IMR-90 (cell line): Measurements from ENCODE around the gene NPHP4. TPM values are rescaled to one million over a fixed set of nuclear protein-coding genes. Genes with fewer than 3 reads are reported as not detected.

Source experiments
- ATAC-seq: fragments of 200-7000 bp; cut with Tn5 transposase; 2 replicates; pipeline ENCODE4 v1.9.1; 2020; ENCODE audit warnings: low read depth, mild to moderate bottlenecking, moderate library complexity
- BruUV-seq: library from RNA; stranded (reverse); fragments of 400-500 nt; replicated peaks from 2 replicates; lab custom pipeline; 2021; lab: Mats Ljungman, UMichigan
- CTCF ChIA-PET: fragments of 300-600 bp; formaldehyde crosslinking; extraction: SDS; loops from one replicate; lab custom pipeline; 2021; ENCODE audit warnings: antibody characterized with exemption; lab: Yijun Ruan, JAX
- POLR2A ChIA-PET: fragments of 300-600 bp; sonication (Branson Sonifier 250); formaldehyde crosslinking; loops from one replicate; lab custom pipeline; 2022; ENCODE audit warnings: antibody characterized with exemption; ENCODE audit not compliant: unreplicated experiment; lab: Charles Lee
- DNase-seq: peaks from one replicate; pipeline ENCODE4 v3.0.0; 2013
- H2AFZ ChIP-seq: replicated peaks from 2 replicates; pipeline ENCODE3; 2013; ENCODE audit warnings: low read length, mild to moderate bottlenecking; ENCODE audit not compliant: poor library complexity
- H2AK5ac ChIP-seq: 2 replicates; pipeline ENCODE4 v1.6.1; 2013; ENCODE audit warnings: low read depth, low read length, inconsistent platforms
- H2AK9ac ChIP-seq: replicated peaks from 2 replicates; pipeline ENCODE3; 2013; ENCODE audit warnings: mild to moderate bottlenecking, low read depth, low read length, moderate library complexity; ENCODE audit not compliant: poor library complexity
- H2BK120ac ChIP-seq: 2 replicates; pipeline ENCODE4 v1.6.1; 2013; ENCODE audit warnings: low read depth, low read length, inconsistent platforms
- H2BK15ac ChIP-seq: 3 replicates; pipeline ENCODE4 v1.6.1; 2013; ENCODE audit warnings: low read depth, low read length, inconsistent platforms
- H2BK20ac ChIP-seq: 2 replicates; pipeline ENCODE4 v1.6.1; 2013; ENCODE audit warnings: low read depth, mild to moderate bottlenecking, inconsistent platforms, low read length, moderate library complexity
- H2BK5ac ChIP-seq: 2 replicates; pipeline ENCODE4 v1.6.1; 2013; ENCODE audit warnings: mild to moderate bottlenecking, low read depth, low read length, inconsistent platforms; ENCODE audit not compliant: poor library complexity, severe bottlenecking
- H3K14ac ChIP-seq: replicated peaks from 2 replicates; pipeline ENCODE4 v1.6.1; 2013; ENCODE audit warnings: low read depth, low read length, inconsistent platforms
- H3K18ac ChIP-seq: 2 replicates; pipeline ENCODE4 v1.6.1; 2013; ENCODE audit warnings: low read depth, low read length, control low read depth
- H3K23ac ChIP-seq: 2 replicates; pipeline ENCODE4 v1.6.1; 2013; ENCODE audit warnings: low read depth, low read length, inconsistent platforms
- H3K27ac ChIP-seq: 2 replicates; pipeline ENCODE4 v1.5.1; 2013; ENCODE audit warnings: mild to moderate bottlenecking, control low read depth, low read length; ENCODE audit not compliant: insufficient read depth
- H3K27me3 ChIP-seq: 2 replicates; pipeline ENCODE4 v1.6.1; 2013; ENCODE audit warnings: low read length; ENCODE audit not compliant: control insufficient read depth, insufficient read depth
- H3K36me3 ChIP-seq: 2 replicates; pipeline ENCODE4 v1.6.1; 2013; ENCODE audit warnings: low read length, mixed read lengths; ENCODE audit not compliant: control insufficient read depth, insufficient read depth
- H3K4ac ChIP-seq: 2 replicates; pipeline ENCODE4 v1.6.1; 2013; ENCODE audit warnings: low read depth, low read length, inconsistent platforms
- H3K4me1 ChIP-seq: 2 replicates; pipeline ENCODE4 v1.6.1; 2013; ENCODE audit warnings: low read length, mixed read lengths; ENCODE audit not compliant: control insufficient read depth, insufficient read depth
- H3K4me2 ChIP-seq: 2 replicates; pipeline ENCODE4 v1.6.1; 2013; ENCODE audit warnings: low read depth, mild to moderate bottlenecking, control low read depth, low read length, moderate library complexity
- H3K4me3 ChIP-seq: 2 replicates; pipeline ENCODE4 v1.5.1; 2013; ENCODE audit warnings: low read depth, mild to moderate bottlenecking, control low read depth, low read length, moderate library complexity; ENCODE audit not compliant: insufficient read depth
- H3K56ac ChIP-seq: 2 replicates; pipeline ENCODE4 v1.6.1; 2013; ENCODE audit warnings: low read length, inconsistent platforms; ENCODE audit not compliant: insufficient read depth; ENCODE audit errors: extremely low read depth
- H3K79me1 ChIP-seq, 2 experiments: 2 replicates each; pipeline ENCODE4 v1.6.1; 2013; ENCODE audit warnings: low read length in 2 of 2, inconsistent platforms in 1 of 2, low read depth in 1 of 2
- H3K9ac ChIP-seq: 2 replicates; pipeline ENCODE4 v1.6.1; 2013; ENCODE audit warnings: low read depth, low read length, control low read depth
- H3K9me1 ChIP-seq: 2 replicates; pipeline ENCODE4 v1.6.1; 2013; ENCODE audit warnings: low read length, inconsistent platforms; ENCODE audit not compliant: insufficient read depth
- H3K9me3 ChIP-seq: 2 replicates; pipeline ENCODE4 v1.6.1; 2013; ENCODE audit warnings: low read length; ENCODE audit not compliant: control insufficient read depth, insufficient read depth
- H4K20me1 ChIP-seq: 2 replicates; pipeline ENCODE4 v1.6.1; 2013; ENCODE audit warnings: low read length, inconsistent platforms; ENCODE audit not compliant: insufficient read depth
- H4K5ac ChIP-seq: 2 replicates; pipeline ENCODE4 v1.6.1; 2013; ENCODE audit warnings: mild to moderate bottlenecking, low read depth, low read length, control low read depth
- H4K8ac ChIP-seq, 2 experiments: 2 replicates each; pipeline ENCODE4 v1.6.1; 2013; ENCODE audit warnings: low read depth in 2 of 2, low read length in 2 of 2, control low read depth in 1 of 2, inconsistent platforms in 1 of 2
- H4K91ac ChIP-seq: 2 replicates; pipeline ENCODE4 v1.6.1; 2013; ENCODE audit warnings: low read depth, low read length, inconsistent platforms; ENCODE audit not compliant: insufficient read depth
- BHLHE40 ChIP-seq: fragments of 150-350 bp; IDR thresholded peaks from 2 replicates; pipeline ENCODE4 v1.6.1; 2016; ENCODE audit warnings: mild to moderate bottlenecking, low read depth, low read length
- CHD1 ChIP-seq: IDR thresholded peaks from 2 replicates; pipeline ENCODE4 v1.6.1; 2012; ENCODE audit warnings: low read depth, low read length, improper control_type of control experiment
- MXI1 ChIP-seq: IDR thresholded peaks from 2 replicates; pipeline ENCODE4 v1.6.1; 2012; ENCODE audit warnings: low read depth, mild to moderate bottlenecking, low read length, moderate library complexity, borderline replicate concordance
- NFE2L2 ChIP-seq: fragments of 150-350 bp; IDR thresholded peaks from 2 replicates; pipeline ENCODE4 v1.6.1; 2016; ENCODE audit warnings: low read depth, mild to moderate bottlenecking, low read length
- RAD21 ChIP-seq: IDR thresholded peaks from 2 replicates; pipeline ENCODE4 v1.6.1; 2012; ENCODE audit warnings: low read length, improper control_type of control experiment
- RFX5 ChIP-seq: IDR thresholded peaks from 2 replicates; pipeline ENCODE4 v1.8.0; 2012; ENCODE audit warnings: low read depth, mild to moderate bottlenecking, low read length, moderate library complexity
- WGBS, 2 experiments: methylation state at CpG; one replicate each; pipeline versions ENCODE4 v1.1.5 to v1.1.7; 2013; ENCODE audit warnings: missing lambda C conversion rate in 2 of 2; ENCODE audit not compliant: insufficient read length in 1 of 2; ENCODE audit errors: extremely low coverage in 2 of 2; 5-methylcytosine and 5-hydroxymethylcytosine counted together
- dilution Hi-C: fragments of 300-500 bp; cut with HindIII; formaldehyde crosslinking; loops from one replicate; pipeline ENCODE4 v1.14.3; 2018; ENCODE audit warnings: low sequenced_read_pairs; ENCODE audit not compliant: unreplicated experiment
- in situ Hi-C: fragments of 300-500 bp; cut with MboI; formaldehyde crosslinking; loops from 3 replicates; pipeline ENCODE4 v1.14.3; 2019; ENCODE audit warnings: low sequenced_read_pairs, inconsistent platforms, mixed read lengths
- intact Hi-C: fragments of 100-400 bp; cut with micrococcal nuclease; formaldehyde crosslinking; loops from 2 replicates; pipeline ENCODE4 v1.10.0; 2022
- polyA plus RNA-seq, 3 experiments: library from polyadenylated mRNA; depleted of rRNA; stranded (reverse); fragments of >200 nt; gene quantifications; 2 replicates each; pipeline ENCODE4 v1.2.3, GENCODE V29; 2012; ENCODE audit warnings: low replicate concordance in 1 of 3
- total RNA-seq: library from RNA; depleted of rRNA; stranded (reverse); fragments of >200 nt; gene quantifications from 2 replicates; pipeline ENCODE4 v1.2.3, GENCODE V29; 2012

NPHP4 gene
- total and polyA plus RNA-seq, 2 of the 4 experiments (the other 2 are of a cell fraction) = 2.0 to 5.5 TPM

DNA sequence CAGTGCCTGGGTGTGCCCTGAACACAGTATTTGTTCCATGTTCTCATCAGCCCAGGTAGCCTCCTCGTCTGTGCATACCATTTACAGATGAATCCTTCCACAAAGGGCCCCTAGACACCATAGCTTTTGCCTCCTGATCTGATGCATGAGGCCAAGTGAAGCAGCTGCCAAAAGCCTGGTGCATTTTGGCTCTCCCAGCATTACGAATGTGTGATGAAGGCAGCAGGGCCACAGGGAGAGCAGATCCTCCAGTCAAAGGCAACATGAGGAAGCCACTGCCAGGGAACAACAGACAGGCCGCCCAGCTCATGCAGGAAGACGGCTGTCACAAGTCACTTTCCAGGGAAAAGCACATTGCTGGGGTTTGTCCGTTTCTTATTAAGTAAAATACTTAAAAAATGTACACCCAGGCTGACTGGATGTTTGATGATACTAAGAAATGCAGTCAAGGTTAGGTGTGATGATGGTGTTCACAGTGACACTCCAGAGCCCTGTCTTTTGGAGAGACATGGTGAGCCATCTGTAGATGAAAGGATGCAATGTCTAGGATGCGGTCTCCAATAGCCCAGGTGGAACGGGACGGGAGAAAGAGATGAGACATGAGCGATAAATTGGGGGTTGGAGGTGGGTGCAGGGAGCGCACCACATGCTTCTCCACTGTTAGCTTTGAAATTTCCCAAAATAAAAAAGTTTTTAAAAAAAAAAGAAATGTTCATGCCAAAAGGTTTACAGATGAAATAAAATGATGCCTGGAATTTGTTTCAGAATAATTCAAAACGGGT, 48.7 kb downstream of the NPHP4 start:
- H3K23ac ChIP-seq = no peak overlapping the region
- no TSS peak for BruUV-seq
- intact Hi-C loops (no loop called here), in situ Hi-C loops (no loop called here), dilution Hi-C loops (no loop called here)
- H3K4me1 ChIP-seq = peaks cover 4% of the 10 kb centered on the region; the same call in 1 of the 2 replicates
- no peak overlapping the region for H2BK20ac ChIP-seq
- no peak overlapping the region for H2AK5ac ChIP-seq
- no peak for ATAC-seq
- no peak overlapping the region for H2AK9ac ChIP-seq
- no peak for DNase-seq
- no peak overlapping the region for H3K18ac ChIP-seq
- H4K5ac ChIP-seq = no peak overlapping the region
- no peaks in the 10 kb centered on the region for H3K79me1 ChIP-seq
- no peak overlapping the region for H2BK15ac ChIP-seq
- no peak overlapping the region for H2BK5ac ChIP-seq
- CTCF ChIA-PET = no interaction called here
- H4K91ac ChIP-seq = no peak overlapping the region
- H3K9ac ChIP-seq = no peak overlapping the region
- no peaks in the 10 kb centered on the region for H3K27me3 ChIP-seq
- 83% methylated on average over 1 of the region's 11 CpGs; no CpG with 5 or more reads in 1 of the 2 experiments for WGBS, 2 experiments
- H3K9me3 ChIP-seq = no peaks in the 10 kb centered on the region
- H3K56ac ChIP-seq = no peak overlapping the region
- no peak overlapping the region for H2BK120ac ChIP-seq
- H2AFZ ChIP-seq = no peak overlapping the region
- no peaks in the 10 kb centered on the region for H4K20me1 ChIP-seq
- H3K27ac ChIP-seq = no peak overlapping the region
- H3K4me3 ChIP-seq = no peak overlapping the region
- no peak overlapping the region for H3K14ac ChIP-seq
- POLR2A ChIA-PET = no interaction called here
- no peak overlapping the region for H3K4me2 ChIP-seq
- no peak overlapping the region for H3K4ac ChIP-seq
- H4K8ac ChIP-seq = no peak overlapping the region
- TF ChIP-seq RAD21 = no peak
- no peak for TF ChIP-seq BHLHE40
- no peak for TF ChIP-seq CHD1
- TF ChIP-seq RFX5 = no peak
- no peak for TF ChIP-seq NFE2L2
- TF ChIP-seq MXI1 = no peak
- H3K9me1 ChIP-seq = no peaks in the 10 kb centered on the region; the same call in 1 of the 2 replicates
- H3K36me3 ChIP-seq = peaks cover 3% of the 10 kb centered on the region
